HG03196 (cell line): ENCODE results near the gene METTL27.
"Not testable (repeated sequence)": the region's sequence is repeated elsewhere in the genome, so short reads cannot be mapped to it uniquely, and the experiment has no call there.

Experiments used
- ATAC-seq: cut with Tn5 transposase; IDR thresholded peaks from one replicate; pipeline ENCODE4 v1.9.1; 2021; ENCODE audit not compliant: unreplicated experiment

Gene METTL27

DNA sequence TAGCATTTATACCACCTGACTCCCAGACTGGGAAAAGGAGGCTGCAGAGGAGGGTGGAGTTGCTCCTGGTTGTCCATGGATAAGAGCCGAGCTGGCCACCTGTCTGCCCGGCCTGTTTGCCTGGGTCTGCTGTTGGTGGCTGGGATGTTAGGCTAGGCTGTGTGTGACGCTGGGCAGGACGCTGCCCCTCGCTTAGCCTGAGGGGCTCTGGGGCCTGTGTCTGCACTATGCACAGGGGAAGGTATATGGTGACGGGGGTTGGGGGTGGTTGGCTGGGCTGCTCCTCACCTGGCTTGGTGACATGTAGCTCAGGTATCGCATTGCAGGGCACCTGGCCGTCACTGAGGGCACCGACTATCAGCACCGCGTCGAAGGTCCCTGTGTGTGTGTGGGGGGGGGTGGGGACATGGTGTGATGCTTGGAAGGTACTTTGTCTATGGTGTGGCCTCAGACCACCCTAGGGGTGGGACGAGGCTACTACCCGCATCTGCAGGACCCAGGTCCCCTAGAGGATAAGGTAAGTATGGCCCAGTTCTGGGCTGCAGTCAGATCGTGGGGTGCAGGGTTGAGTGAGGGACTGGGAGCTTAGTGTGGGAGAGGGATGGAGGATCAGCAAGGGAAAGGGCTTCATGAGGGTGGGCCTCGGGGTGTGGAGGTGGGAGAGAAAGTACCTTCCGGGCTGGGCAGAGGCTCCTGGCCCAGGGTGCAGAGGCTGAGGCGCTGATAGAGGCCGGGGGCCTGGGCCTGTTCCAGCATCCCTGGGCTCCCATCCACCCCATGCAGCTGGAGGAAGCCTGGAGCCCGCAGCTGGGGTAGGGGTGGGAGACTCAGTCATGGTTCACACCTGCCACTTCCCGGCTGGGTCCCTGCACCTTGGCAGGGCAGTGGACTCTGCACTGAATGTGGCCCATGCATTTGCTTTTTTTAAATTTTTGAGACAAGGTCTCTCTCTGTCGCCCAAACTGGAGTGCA lies 2.3 kb downstream of the METTL27 start:
- ATAC-seq, result no peak

- ATAC-seq, result no peak
These were observed 3.0 kb downstream of the METTL27 start for GRCh38 chr7:73839290-73839689.

DNA sequence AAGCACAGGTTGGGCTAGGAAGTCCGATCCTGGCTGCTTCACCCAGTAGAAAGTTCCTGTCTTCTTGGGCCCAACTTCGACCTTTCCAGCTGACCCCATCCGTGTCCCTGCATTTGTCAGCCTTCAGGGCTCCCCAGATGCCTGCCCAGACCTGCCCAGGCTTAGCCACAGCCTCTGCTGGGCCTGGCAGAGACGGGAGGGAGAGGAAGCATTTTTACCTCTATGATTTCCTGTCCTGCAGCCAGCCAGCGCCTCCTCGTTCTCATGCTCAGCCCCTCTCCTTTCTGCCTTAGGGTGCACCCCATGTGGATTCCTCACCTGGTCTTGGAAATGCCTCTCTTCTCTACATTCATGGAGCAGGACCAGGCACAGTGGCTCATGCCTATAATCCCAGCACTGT lies 3.7 kb downstream of the METTL27 start:
- no peak for ATAC-seq

GRCh38 chr7:73837167-73837566 lies 5.1 kb downstream of the METTL27 start:
- ATAC-seq, result not testable (repeated sequence)

DNA sequence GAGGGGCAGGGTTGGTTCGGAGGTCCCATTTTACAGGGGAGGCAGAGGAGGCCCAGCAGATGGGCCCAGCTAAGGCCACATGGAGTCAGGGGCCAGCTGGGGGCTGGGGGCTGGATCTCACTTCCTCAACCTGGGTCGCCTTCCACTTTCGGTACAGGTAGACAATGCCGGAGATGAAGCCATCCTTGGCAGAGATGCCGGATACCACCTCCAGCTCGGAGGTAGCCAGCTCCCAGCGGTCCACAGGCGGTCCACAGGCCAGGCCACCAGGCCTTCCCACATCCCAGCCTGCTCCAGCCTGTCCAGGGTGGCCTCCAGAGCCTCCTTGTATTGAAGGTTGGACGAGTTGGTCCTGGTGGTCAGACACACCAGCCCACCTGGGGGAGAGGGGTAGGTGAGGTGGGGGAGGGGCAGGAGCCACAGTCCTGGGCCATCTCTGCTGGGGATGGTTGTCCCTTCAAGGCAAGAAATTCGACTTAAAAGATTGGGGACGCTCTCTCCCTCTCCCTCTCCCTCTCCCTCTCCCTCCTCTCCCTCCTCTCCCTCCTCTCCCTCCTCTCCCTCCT lies 7.6 kb downstream of the METTL27 start:
- ATAC-seq, result no peak

DNA sequence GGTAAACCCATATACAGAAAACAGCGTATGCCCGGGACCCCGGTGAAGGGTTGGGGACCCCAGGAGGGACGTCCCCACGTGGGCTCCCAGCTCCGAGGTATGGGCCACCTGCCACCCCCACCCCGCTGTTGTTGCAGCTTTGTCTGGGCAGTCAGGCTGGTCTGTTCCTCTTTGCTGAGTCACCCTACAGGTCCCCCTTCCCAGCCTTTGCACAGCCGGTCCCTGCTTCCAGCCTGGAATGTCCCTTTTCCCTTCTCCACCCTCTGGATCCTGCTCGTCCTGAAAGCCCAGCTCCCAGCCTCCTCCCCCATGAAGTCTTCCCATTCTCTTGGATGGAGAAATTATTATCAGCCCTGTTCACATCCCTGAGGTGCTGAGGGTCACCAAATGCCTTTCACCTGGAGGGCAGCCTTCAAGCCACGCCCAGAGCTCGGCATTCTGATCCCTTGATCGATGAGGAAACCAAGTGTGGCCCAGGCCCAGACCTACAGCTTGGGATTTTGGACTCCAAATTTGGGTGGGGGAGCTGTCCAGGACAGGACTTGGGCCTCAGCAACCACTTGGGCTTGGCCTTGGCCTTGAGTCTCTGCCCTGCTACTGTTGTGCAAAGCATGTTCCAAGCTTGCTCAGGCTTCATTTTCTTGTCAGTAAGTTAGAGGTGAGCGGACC lies 8.9 kb downstream of the METTL27 start:
- ATAC-seq, result no peak

- ATAC-seq, result no peak
These were observed 9.5 kb downstream of the METTL27 start for GRCh38 chr7:73832806-73833205.

GRCh38 chr7:73831834-73832651 lies 10.3 kb downstream of the METTL27 start:
- ATAC-seq, result no peak

DNA sequence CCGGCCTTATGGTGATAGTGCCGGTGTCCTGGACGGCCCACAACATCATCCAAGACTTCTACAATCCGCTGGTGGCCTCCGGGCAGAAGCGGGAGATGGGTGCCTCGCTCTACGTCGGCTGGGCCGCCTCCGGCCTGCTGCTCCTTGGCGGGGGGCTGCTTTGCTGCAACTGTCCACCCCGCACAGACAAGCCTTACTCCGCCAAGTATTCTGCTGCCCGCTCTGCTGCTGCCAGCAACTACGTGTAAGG lies 10.8 kb downstream of the METTL27 start:
- ATAC-seq, result no peak

- ATAC-seq, result no peak
These were observed 11.4 kb downstream of the METTL27 start, which contains the start of gene CLDN4 for GRCh38 chr7:73830681-73831583. Gene CLDN4 (plus strand): TSS chr7:73830996. CDS start chr7:73831202, 206 bp downstream.

DNA sequence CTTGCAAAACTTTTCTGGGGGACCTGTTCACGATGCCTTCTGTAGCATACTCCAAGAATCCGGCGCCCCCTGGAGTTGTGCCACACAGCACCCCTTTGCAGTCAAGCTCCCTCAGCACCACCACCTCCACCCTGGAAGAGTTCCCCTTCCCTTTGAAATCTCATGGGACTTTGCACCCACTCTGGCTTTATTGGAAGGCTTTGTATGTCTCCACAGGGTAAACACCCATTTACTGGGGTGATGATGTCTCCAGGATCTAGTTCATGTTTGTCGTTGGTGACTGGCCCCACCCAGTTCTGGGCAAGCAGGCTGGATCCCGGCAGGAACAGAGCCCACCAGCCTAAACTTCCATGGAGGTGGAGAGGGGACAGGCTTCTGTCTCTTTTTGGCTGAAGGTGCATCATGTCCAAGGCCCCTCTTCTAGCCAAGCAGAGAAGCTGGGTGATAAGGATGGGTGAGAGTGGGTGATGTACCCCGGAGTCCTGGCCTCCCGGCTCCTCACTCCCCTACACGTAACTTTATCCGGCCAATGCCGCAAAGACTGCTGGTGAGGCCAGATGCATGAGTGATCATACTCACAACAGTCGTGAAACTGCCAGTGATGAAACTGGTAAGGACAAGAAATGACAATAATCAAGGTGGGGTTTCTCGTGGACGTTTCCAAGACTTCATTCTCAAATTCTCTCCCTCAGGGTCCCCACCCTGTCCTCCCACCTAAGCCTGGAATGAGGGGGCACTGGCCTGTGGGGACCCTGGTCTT lies 12.2 kb downstream of the METTL27 start:
- no peak for ATAC-seq

- no peak for ATAC-seq
These were observed 12.8 kb downstream of the METTL27 start for GRCh38 chr7:73829505-73829904.

DNA sequence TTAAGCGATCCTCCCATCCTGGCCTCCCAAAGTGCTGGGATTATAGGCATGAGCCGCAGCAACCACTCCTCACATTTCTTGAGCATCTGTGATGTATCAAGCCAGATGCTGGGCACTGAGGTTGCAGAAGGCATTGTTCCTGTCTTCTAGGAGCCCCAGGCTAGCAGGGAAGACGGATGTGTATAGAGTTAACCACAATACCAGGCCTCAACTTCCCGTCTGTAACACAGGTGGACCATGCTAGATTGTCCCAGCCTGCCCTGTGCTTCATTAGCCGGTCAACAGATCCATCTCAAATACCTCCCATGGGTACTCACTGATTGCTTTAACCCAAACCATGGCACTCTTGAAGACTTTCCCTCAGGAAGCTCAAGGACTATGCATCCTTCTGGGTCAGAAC lies 13.3 kb downstream of the METTL27 start:
- ATAC-seq, result no peak

- ATAC-seq, result no peak
These were observed 14.1 kb downstream of the METTL27 start for GRCh38 chr7:73828107-73828803.

- no peak for ATAC-seq
These were observed 14.7 kb downstream of the METTL27 start for GRCh38 chr7:73827567-73828106.

- no peak for ATAC-seq
These were observed 17.3 kb downstream of the METTL27 start for GRCh38 chr7:73824986-73825385.

DNA sequence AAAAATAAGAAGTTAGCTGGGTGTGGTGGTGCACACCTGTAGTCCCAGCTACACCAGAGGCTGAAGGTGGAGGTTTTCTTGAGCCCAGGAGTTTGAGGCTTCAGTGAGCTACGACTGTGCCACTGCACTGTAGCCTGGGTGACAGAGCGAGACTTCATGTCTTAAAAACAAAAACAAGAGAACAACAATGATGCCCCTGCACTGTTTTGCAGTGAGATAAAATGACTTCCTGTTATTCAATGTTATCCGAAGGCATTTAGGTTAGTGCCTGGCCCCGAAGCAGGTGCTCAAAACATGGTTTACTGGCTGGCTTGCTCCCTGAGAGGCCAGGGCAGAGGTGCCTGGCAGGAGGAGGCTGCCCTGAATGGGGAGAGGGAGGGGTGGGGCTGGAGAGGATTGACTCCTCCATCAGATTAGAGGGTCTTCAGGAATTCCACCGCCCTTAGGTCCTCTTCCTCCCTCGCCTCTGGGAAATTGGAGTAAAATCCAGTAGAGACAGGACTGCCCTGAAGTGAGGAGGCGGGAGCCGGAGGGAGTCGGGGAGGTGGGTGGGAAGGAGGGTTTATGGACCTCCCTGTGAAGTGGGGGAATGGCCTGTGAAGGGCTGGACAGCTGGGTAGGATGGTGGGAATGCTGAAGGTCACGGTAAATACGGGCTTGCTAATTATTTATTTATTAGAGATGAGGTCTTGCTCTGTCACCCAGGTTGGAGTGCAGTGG lies 18.3 kb downstream of the METTL27 start:
- ATAC-seq, result no peak

DNA sequence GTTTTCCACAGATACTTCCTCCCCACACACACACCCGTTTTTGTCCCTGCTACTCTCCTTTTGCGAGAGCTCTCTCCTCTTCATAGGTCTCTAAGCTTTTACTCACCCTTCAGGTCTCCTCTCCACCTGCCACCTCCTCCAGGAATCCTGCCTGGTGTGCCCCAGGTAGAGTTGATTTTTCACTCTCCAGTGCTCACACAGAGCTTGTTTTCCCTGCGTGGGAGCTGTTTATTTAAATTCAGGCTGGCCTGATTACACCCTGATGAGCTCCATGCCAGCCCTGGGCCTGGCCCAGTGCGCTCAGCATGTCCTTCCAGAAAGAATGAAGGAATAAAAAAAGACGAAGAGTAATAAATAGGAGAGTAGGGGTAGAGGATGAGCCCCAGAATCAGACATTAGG lies 19.1 kb downstream of the METTL27 start:
- no peak for ATAC-seq
